H9 (cell line): ENCODE measurements around the gene EIF2B5. TPM values are rescaled to one million over a fixed set of nuclear protein-coding genes. Genes with fewer than 3 reads are reported as not detected.

Experiments used
- DNase-seq: peaks from one replicate; pipeline ENCODE4 v3.0.0-alpha.2; 2017
- H2AFZ ChIP-seq: one replicate; pipeline ENCODE4 v1.6.1; 2013; ENCODE audit warnings: mild to moderate bottlenecking, low read length, control low read depth, moderate library complexity
- H2AK5ac ChIP-seq: 2 replicates; pipeline ENCODE4 v1.6.1; 2013; ENCODE audit warnings: low read length, control low read depth, mixed read lengths; ENCODE audit not compliant: insufficient read length
- H2BK120ac ChIP-seq: one replicate; pipeline ENCODE4 v1.6.1; 2013; ENCODE audit warnings: low read depth, mild to moderate bottlenecking, low read length, control low read depth, inconsistent platforms; ENCODE audit not compliant: poor library complexity, severe bottlenecking
- H2BK12ac ChIP-seq: 2 replicates; pipeline ENCODE4 v1.6.1; 2013; ENCODE audit warnings: low read length, control low read depth, mixed read lengths, low read depth; ENCODE audit not compliant: insufficient read length
- H2BK15ac ChIP-seq: 2 replicates; pipeline ENCODE4 v1.6.1; 2013; ENCODE audit warnings: low read depth, low read length, control low read depth
- H2BK20ac ChIP-seq: one replicate; pipeline ENCODE4 v1.6.1; 2013; ENCODE audit warnings: low read depth, mild to moderate bottlenecking, low read length, control low read depth, inconsistent platforms; ENCODE audit not compliant: poor library complexity, severe bottlenecking
- H2BK5ac ChIP-seq: 2 replicates; pipeline ENCODE4 v1.6.1; 2013; ENCODE audit warnings: low read length, control low read depth, mixed read lengths; ENCODE audit not compliant: insufficient read length
- H3K14ac ChIP-seq: 2 replicates; pipeline ENCODE4 v1.6.1; 2013; ENCODE audit warnings: low read length, control low read depth; ENCODE audit not compliant: insufficient read depth
- H3K18ac ChIP-seq: 2 replicates; pipeline ENCODE4 v1.6.1; 2013; ENCODE audit warnings: low read depth, mild to moderate bottlenecking, mixed read lengths, low read length, control low read depth; ENCODE audit not compliant: insufficient read length
- H3K23ac ChIP-seq: 2 replicates; pipeline ENCODE4 v1.6.1; 2013; ENCODE audit warnings: low read length, control low read depth, mixed read lengths, low read depth; ENCODE audit not compliant: insufficient read length
- H3K23me2 ChIP-seq: 2 replicates; pipeline ENCODE4 v1.6.1; 2013; ENCODE audit warnings: low read depth, mild to moderate bottlenecking, mixed read lengths, low read length, control low read depth; ENCODE audit not compliant: insufficient read length, poor library complexity, severe bottlenecking
- H3K27ac ChIP-seq: 2 replicates; pipeline ENCODE4 v1.5.1; 2013; ENCODE audit warnings: low read length, control low read depth, mixed read lengths, low read depth; ENCODE audit not compliant: insufficient read length
- H3K27me3 ChIP-seq: 2 replicates; pipeline ENCODE4 v1.6.1; 2013; ENCODE audit warnings: low read length, control low read depth, inconsistent platforms; ENCODE audit not compliant: insufficient read depth
- H3K4ac ChIP-seq: 2 replicates; pipeline ENCODE4 v1.6.1; 2013; ENCODE audit warnings: low read depth, mild to moderate bottlenecking, control low read depth, inconsistent platforms, low read length, moderate library complexity
- H3K4me1 ChIP-seq: 2 replicates; pipeline ENCODE4 v1.6.1; 2013; ENCODE audit warnings: low read length, control low read depth, inconsistent platforms; ENCODE audit not compliant: insufficient read depth
- H3K4me2 ChIP-seq: 2 replicates; pipeline ENCODE4 v1.6.1; 2013; ENCODE audit warnings: low read length, control low read depth, mixed read lengths; ENCODE audit not compliant: insufficient read length, insufficient read depth
- H3K56ac ChIP-seq: 2 replicates; pipeline ENCODE4 v1.6.1; 2013; ENCODE audit warnings: low read depth, mild to moderate bottlenecking, mixed read lengths, low read length, control low read depth; ENCODE audit not compliant: insufficient read length
- H3K79me1 ChIP-seq: 2 replicates; pipeline ENCODE4 v1.6.1; 2013; ENCODE audit warnings: low read depth, mild to moderate bottlenecking, moderate library complexity, low read length, control low read depth, inconsistent platforms; ENCODE audit not compliant: insufficient read depth, poor library complexity, severe bottlenecking
- H3K79me2 ChIP-seq: 2 replicates; pipeline ENCODE4 v1.6.1; 2013; ENCODE audit warnings: low read length, control low read depth, inconsistent platforms; ENCODE audit not compliant: insufficient read depth
- H3K9ac ChIP-seq: 2 replicates; pipeline ENCODE4 v1.6.1; 2013; ENCODE audit warnings: low read length, control low read depth, mixed read lengths; ENCODE audit not compliant: insufficient read length; ENCODE audit errors: extremely low read depth
- H3K9me3 ChIP-seq: one replicate; pipeline ENCODE4 v1.6.1; 2013; ENCODE audit warnings: low read depth, low read length, inconsistent platforms; ENCODE audit not compliant: control insufficient read depth
- H3T11ph ChIP-seq: one replicate; pipeline ENCODE4 v1.6.1; 2013; ENCODE audit warnings: mild to moderate bottlenecking, low read length, control low read depth, inconsistent platforms
- H4K20me1 ChIP-seq: one replicate; pipeline ENCODE4 v1.6.1; 2013; ENCODE audit not compliant: control insufficient read depth, insufficient read length, insufficient read depth
- H4K5ac ChIP-seq: 2 replicates; pipeline ENCODE4 v1.6.1; 2013; ENCODE audit warnings: low read depth, mild to moderate bottlenecking, mixed read lengths, low read length, control low read depth; ENCODE audit not compliant: insufficient read length
- H4K8ac ChIP-seq: replicated peaks from 2 replicates; pipeline ENCODE4 v1.6.1; 2013; ENCODE audit warnings: low read length, control low read depth, mixed read lengths, low read depth; ENCODE audit not compliant: insufficient read length
- H4K91ac ChIP-seq: 2 replicates; pipeline ENCODE4 v1.6.1; 2013; ENCODE audit warnings: low read depth, mild to moderate bottlenecking, moderate library complexity, mixed read lengths, low read length, control low read depth; ENCODE audit not compliant: insufficient read length
- H3K27ac Mint-ChIP-seq, 3 experiments: 2 replicates in 2 of 3; 3 replicates in 1 of 3; pipeline ENCODE4 v1.8.0; 2020 to 2021; ENCODE audit warnings: mixed read lengths in 3 of 3, mild to moderate bottlenecking in 1 of 3, moderate library complexity in 1 of 3
- H3K27me3 Mint-ChIP-seq: 2 replicates; pipeline ENCODE4 v1.8.0; 2021; ENCODE audit warnings: low read depth, mild to moderate bottlenecking, moderate library complexity, mixed read lengths
- H3K36me3 Mint-ChIP-seq, 3 experiments: 2 replicates in 2 of 3; 3 replicates in 1 of 3; pipeline ENCODE4 v1.8.0; 2020 to 2021; ENCODE audit warnings: low read depth in 3 of 3, mixed read lengths in 3 of 3; ENCODE audit not compliant: insufficient read depth in 1 of 3
- H3K4me1 Mint-ChIP-seq, 2 experiments: 2 replicates each; pipeline ENCODE4 v1.8.0; 2020; ENCODE audit warnings: mixed read lengths in 2 of 2
- H3K4me3 Mint-ChIP-seq, 2 experiments: 2 replicates in 1 of 2; 3 replicates in 1 of 2; pipeline ENCODE4 v1.8.0; 2020 to 2021; ENCODE audit warnings: mild to moderate bottlenecking in 2 of 2, mixed read lengths in 2 of 2, moderate library complexity in 1 of 2
- H3K9me3 Mint-ChIP-seq, 2 experiments: 2 replicates in 1 of 2; 3 replicates in 1 of 2; pipeline ENCODE4 v1.8.0; 2020; ENCODE audit warnings: mild to moderate bottlenecking in 2 of 2, mixed read lengths in 2 of 2, moderate library complexity in 1 of 2
- WGBS: extraction: QIAGEN DNeasy Blood & Tissue Kit; methylation state at CpG from one replicate; pipeline ENCODE4 v1.1.7; 2013; ENCODE audit warnings: missing lambda C conversion rate, low lambda C conversion rate, mixed read lengths; ENCODE audit not compliant: insufficient read length; ENCODE audit errors: extremely low coverage; 5-methylcytosine and 5-hydroxymethylcytosine counted together
- total RNA-seq: library from RNA; stranded (reverse); gene quantifications from 2 replicates; pipeline ENCODE4 v1.2.1, GENCODE V29; 2021
- TF ChIP-seq, protein P1 (sequence below): fragments of 200-600 bp; sonication (generic); conservative IDR thresholded peaks from 3 replicates; pipeline ENCODE4 v1.8.0; 2021; ENCODE audit warnings: antibody characterized with exemption, mild to moderate bottlenecking

Gene EIF2B5
- total RNA-seq, 1 experiment from 2014 or later = 42.0 TPM

DNA sequence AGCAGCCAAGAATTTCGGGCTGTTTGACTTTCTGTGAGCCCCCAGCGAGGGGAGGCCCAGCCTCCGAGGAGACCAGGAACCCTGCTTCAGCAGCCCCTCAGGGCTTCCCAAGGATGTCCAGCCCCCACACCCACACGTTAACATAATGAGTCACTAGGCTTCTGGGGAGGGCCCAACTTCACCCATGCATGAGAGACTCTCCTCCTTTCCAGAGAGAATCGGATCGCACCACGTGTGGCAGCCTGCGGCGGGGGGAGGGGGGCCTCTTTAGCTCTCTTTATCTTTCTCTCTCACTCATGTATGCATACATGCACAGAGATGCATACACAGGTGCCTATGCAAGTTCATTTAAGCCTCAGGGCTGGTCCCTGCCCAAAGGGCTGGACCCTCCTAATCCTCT, 36.4 kb downstream of the EIF2B5 start:
- H3K27me3 Mint-ChIP-seq = no peaks in the 10 kb centered on the region
- DNase-seq = no peak
- no peak overlapping the region; a peak in 1 of 5 replicates for H3K4me3 Mint-ChIP-seq
- no peak overlapping the region for H2BK120ac ChIP-seq
- no peaks in the 10 kb centered on the region for H3K9me3 Mint-ChIP-seq
- H3K18ac ChIP-seq = no peak overlapping the region
- H2BK5ac ChIP-seq = no peak overlapping the region
- no peak overlapping the region for H2BK15ac ChIP-seq
- H3K4me1 ChIP-seq = no peaks in the 10 kb centered on the region
- H4K5ac ChIP-seq = no peak overlapping the region
- H3K27ac Mint-ChIP-seq = peak overlapping the region; percentile 23 to 91 (median 69); a peak in 3 of 7 replicates
- no peak overlapping the region for H3K56ac ChIP-seq
- no peak overlapping the region for H3T11ph ChIP-seq
- no peak overlapping the region for H4K8ac ChIP-seq
- H3K14ac ChIP-seq = no peak overlapping the region
- no peaks in the 10 kb centered on the region for H3K9me3 ChIP-seq
- peaks cover 5% of the 10 kb centered on the region; the same call in 1 of the 2 replicates for H3K79me2 ChIP-seq
- H4K20me1 ChIP-seq = no peaks in the 10 kb centered on the region
- peaks cover 24 to 56% (median 49%) of the 10 kb centered on the region in 3 experiments for H3K36me3 Mint-ChIP-seq
- H3K4me1 Mint-ChIP-seq = peaks cover 14 to 16% of the 10 kb centered on the region in 2 experiments
- no peak overlapping the region for H2AK5ac ChIP-seq
- no peak overlapping the region for H3K27ac ChIP-seq
- H3K23me2 ChIP-seq = peaks cover 14% of the 10 kb centered on the region
- no peak overlapping the region for H2BK20ac ChIP-seq
- H3K4ac ChIP-seq = no peak overlapping the region
- H3K9ac ChIP-seq = no peak overlapping the region
- no peak overlapping the region for H3K4me2 ChIP-seq
- WGBS = no CpG with 5 or more reads among the region's 9 CpGs
- H2BK12ac ChIP-seq = no peak overlapping the region
- TF ChIP-seq, protein P1, sequence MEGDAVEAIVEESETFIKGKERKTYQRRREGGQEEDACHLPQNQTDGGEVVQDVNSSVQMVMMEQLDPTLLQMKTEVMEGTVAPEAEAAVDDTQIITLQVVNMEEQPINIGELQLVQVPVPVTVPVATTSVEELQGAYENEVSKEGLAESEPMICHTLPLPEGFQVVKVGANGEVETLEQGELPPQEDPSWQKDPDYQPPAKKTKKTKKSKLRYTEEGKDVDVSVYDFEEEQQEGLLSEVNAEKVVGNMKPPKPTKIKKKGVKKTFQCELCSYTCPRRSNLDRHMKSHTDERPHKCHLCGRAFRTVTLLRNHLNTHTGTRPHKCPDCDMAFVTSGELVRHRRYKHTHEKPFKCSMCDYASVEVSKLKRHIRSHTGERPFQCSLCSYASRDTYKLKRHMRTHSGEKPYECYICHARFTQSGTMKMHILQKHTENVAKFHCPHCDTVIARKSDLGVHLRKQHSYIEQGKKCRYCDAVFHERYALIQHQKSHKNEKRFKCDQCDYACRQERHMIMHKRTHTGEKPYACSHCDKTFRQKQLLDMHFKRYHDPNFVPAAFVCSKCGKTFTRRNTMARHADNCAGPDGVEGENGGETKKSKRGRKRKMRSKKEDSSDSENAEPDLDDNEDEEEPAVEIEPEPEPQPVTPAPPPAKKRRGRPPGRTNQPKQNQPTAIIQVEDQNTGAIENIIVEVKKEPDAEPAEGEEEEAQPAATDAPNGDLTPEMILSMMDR = no peak
- no peaks in the 10 kb centered on the region for H3K79me1 ChIP-seq
- H3K27me3 ChIP-seq = no peaks in the 10 kb centered on the region
- no peak overlapping the region for H3K23ac ChIP-seq
- no peak overlapping the region for H4K91ac ChIP-seq
- no peak overlapping the region for H2AFZ ChIP-seq
